Caco-2 (cell line): ENCODE results near the gene SH3GL2. TPM values are rescaled to one million over a fixed set of nuclear protein-coding genes. Genes with fewer than 3 reads are reported as not detected.

Source experiments
- BruUV-seq: library from RNA; stranded (reverse); fragments of 400-500 nt; replicated peaks from 2 replicates; lab custom pipeline; 2021; lab: Mats Ljungman, UMichigan
- CTCF ChIA-PET: fragments of 300-600 bp; sonication (Branson Sonifier 250); formaldehyde crosslinking; loops from one replicate; lab custom pipeline; 2022; ENCODE audit warnings: antibody characterized with exemption; lab: Charles Lee
- POLR2A ChIA-PET: fragments of 300-600 bp; sonication (Branson Sonifier 250); formaldehyde crosslinking; loops from one replicate; lab custom pipeline; 2022; ENCODE audit warnings: antibody characterized with exemption; lab: Charles Lee
- DNase-seq, 2 experiments: peaks; one replicate each; pipeline versions ENCODE4 v3.0.0 to v3.0.0-alpha.2; 2020 to 2022
- H3K27me3 ChIP-seq: replicated peaks from 2 replicates; pipeline ENCODE4 v1.6.0; 2011; ENCODE audit warnings: low read length; ENCODE audit not compliant: control insufficient read depth, insufficient read depth
- H3K36me3 ChIP-seq: 2 replicates; pipeline ENCODE4 v1.5.1; 2011; ENCODE audit warnings: low read length; ENCODE audit not compliant: control insufficient read depth, insufficient read depth
- H3K4me1 ChIP-seq: fragments of 250-450 bp; sonication (Bioruptor Pico); 2 replicates; pipeline ENCODE4 v1.5.1; 2020; ENCODE audit warnings: mild to moderate bottlenecking
- H3K4me3 ChIP-seq: 2 replicates; pipeline ENCODE4 v1.5.1; 2011; ENCODE audit warnings: low read depth, mild to moderate bottlenecking, control low read depth, low read length
- H3K9me3 ChIP-seq: fragments of 250-450 bp; sonication (Bioruptor Pico); 2 replicates; pipeline ENCODE4 v1.5.1; 2020; ENCODE audit warnings: mild to moderate bottlenecking, moderate library complexity
- H3K27ac Mint-ChIP-seq: one replicate; pipeline ENCODE4 v1.8.0; 2022; ENCODE audit warnings: mixed read lengths; ENCODE audit not compliant: unreplicated experiment
- H3K27me3 Mint-ChIP-seq: one replicate; pipeline ENCODE4 v1.8.0; 2022; ENCODE audit warnings: mixed read lengths; ENCODE audit not compliant: insufficient read depth, unreplicated experiment
- H3K36me3 Mint-ChIP-seq: one replicate; pipeline ENCODE4 v1.8.0; 2022; ENCODE audit warnings: mild to moderate bottlenecking, mixed read lengths; ENCODE audit not compliant: insufficient read depth, unreplicated experiment
- H3K4me1 Mint-ChIP-seq: one replicate; pipeline ENCODE4 v1.8.0; 2022; ENCODE audit warnings: low read depth, mixed read lengths; ENCODE audit not compliant: unreplicated experiment
- H3K4me3 Mint-ChIP-seq: one replicate; pipeline ENCODE4 v1.8.0; 2022; ENCODE audit warnings: mild to moderate bottlenecking, moderate library complexity, mixed read lengths; ENCODE audit not compliant: unreplicated experiment
- H3K9me3 Mint-ChIP-seq: one replicate; pipeline ENCODE4 v1.8.0; 2022; ENCODE audit warnings: mixed read lengths; ENCODE audit not compliant: unreplicated experiment
- intact Hi-C: fragments of 100-400 bp; cut with micrococcal nuclease; formaldehyde crosslinking; loops from one replicate; pipeline ENCODE4 v1.10.0; 2022; ENCODE audit not compliant: unreplicated experiment
- total RNA-seq: library from RNA; stranded (reverse); gene quantifications from 2 replicates; pipeline ENCODE4 v1.2.3, GENCODE V29; 2022
- TF ChIP-seq, protein P1 (sequence below), 2 experiments: fragments of 200-600 bp in 1 of 2; IDR thresholded peaks; 1 replicate in 1 of 2; 2 replicates in 1 of 2; pipeline versions ENCODE4 v1.5.1 to v1.8.0; 2011 to 2022; ENCODE audit warnings: antibody characterized with exemption in 1 of 2, control low read depth in 1 of 2, inconsistent platforms in 1 of 2, low read depth in 1 of 2, low read length in 1 of 2, mild to moderate bottlenecking in 1 of 2, moderate library complexity in 1 of 2; ENCODE audit not compliant: insufficient read depth in 1 of 2, severe bottlenecking in 1 of 2, unreplicated experiment in 1 of 2

The SH3GL2 gene
- total RNA-seq, 1 experiment from 2014 or later: not detected

DNA sequence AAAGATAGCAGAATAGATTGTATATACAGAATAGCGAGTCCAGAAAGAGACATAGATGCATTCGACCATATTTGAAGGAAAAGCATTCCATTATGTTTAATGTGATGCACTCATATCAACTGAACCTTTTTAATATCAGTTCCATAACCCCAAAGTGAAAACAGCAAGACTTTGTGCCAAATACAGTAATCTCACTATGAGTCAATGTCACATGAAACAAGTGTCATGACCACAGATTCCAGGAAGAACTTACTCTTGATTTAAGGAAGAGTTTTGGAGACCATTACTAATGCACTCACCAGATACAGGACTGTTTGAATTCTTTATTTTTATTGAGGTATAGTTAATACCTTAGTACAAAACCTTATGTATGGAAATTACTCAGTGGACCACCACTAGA lies 220.5 kb downstream of the SH3GL2 start:
- H3K4me1 Mint-ChIP-seq: no peaks in the 10 kb centered on the region
- no peak for DNase-seq
- intact Hi-C loops: no loop called here
- no peak overlapping the region for H3K4me3 Mint-ChIP-seq
- no TSS peak for BruUV-seq
- no peaks in the 10 kb centered on the region for H3K36me3 ChIP-seq
- H3K36me3 Mint-ChIP-seq: no peaks in the 10 kb centered on the region
- no peaks in the 10 kb centered on the region for H3K27me3 Mint-ChIP-seq
- TF ChIP-seq, protein P1, sequence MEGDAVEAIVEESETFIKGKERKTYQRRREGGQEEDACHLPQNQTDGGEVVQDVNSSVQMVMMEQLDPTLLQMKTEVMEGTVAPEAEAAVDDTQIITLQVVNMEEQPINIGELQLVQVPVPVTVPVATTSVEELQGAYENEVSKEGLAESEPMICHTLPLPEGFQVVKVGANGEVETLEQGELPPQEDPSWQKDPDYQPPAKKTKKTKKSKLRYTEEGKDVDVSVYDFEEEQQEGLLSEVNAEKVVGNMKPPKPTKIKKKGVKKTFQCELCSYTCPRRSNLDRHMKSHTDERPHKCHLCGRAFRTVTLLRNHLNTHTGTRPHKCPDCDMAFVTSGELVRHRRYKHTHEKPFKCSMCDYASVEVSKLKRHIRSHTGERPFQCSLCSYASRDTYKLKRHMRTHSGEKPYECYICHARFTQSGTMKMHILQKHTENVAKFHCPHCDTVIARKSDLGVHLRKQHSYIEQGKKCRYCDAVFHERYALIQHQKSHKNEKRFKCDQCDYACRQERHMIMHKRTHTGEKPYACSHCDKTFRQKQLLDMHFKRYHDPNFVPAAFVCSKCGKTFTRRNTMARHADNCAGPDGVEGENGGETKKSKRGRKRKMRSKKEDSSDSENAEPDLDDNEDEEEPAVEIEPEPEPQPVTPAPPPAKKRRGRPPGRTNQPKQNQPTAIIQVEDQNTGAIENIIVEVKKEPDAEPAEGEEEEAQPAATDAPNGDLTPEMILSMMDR (IDR thresholded peaks at IDR 0.05; ENCODE audit: insufficient read depth in 1 of 2, low read depth in 1 of 2, low read length in 1 of 2, severe bottlenecking in 1 of 2, unreplicated experiment in 1 of 2): no peak
- no peak overlapping the region for H3K4me3 ChIP-seq
- H3K9me3 ChIP-seq: no peaks in the 10 kb centered on the region
- no peaks in the 10 kb centered on the region for H3K4me1 ChIP-seq
- no peaks in the 10 kb centered on the region for H3K9me3 Mint-ChIP-seq
- ChIA-PET CTCF (no interaction called here), POLR2A (no interaction called here)
- no peaks in the 10 kb centered on the region for H3K27me3 ChIP-seq
- no peak overlapping the region for H3K27ac Mint-ChIP-seq

DNA sequence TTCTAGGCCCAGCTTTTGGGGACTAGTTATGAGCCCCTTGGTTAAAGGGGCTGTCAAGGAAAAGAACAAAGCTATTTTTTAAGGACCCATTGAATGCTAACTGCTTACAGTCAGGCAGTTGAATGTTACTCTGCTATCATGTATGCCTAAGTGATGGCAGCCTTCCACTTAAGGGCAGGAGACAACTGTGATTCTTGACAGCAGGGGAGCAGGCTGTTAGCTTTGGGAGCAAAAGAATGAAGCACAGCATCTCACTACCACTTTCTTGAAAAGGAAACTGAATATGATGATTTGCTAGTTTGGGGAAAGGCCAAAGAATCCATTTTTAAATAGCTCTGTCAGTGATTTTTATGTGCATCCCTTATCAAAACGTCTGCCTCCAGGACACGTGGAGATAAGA lies 221.6 kb downstream of the SH3GL2 start:
- Histone ChIP-seq H3K4me1 (no peaks in the 10 kb centered on the region), H3K9me3 (no peaks in the 10 kb centered on the region), H3K27me3 (no peaks in the 10 kb centered on the region), H3K36me3 (no peaks in the 10 kb centered on the region), H3K4me3 (no peak overlapping the region)
- TF ChIP-seq, protein P1 (IDR thresholded peaks at IDR 0.05; ENCODE audit: insufficient read depth in 1 of 2, low read depth in 1 of 2, low read length in 1 of 2, severe bottlenecking in 1 of 2, unreplicated experiment in 1 of 2): no peak
- intact Hi-C loops: no loop called here
- H3K36me3 Mint-ChIP-seq: no peaks in the 10 kb centered on the region
- no peaks in the 10 kb centered on the region for H3K4me1 Mint-ChIP-seq
- H3K9me3 Mint-ChIP-seq: no peaks in the 10 kb centered on the region
- POLR2A ChIA-PET: no interaction called here
- no peaks in the 10 kb centered on the region for H3K27me3 Mint-ChIP-seq
- DNase-seq: no peak
- no peak overlapping the region for H3K27ac Mint-ChIP-seq
- BruUV-seq: no TSS peak
- CTCF ChIA-PET: interaction anchor here (0.5 kb wide), 1 partner anchor 281 kb away, joined by 5 read pairs; no protein-coding TSS in a partner anchor
- H3K4me3 Mint-ChIP-seq: no peak overlapping the region

DNA sequence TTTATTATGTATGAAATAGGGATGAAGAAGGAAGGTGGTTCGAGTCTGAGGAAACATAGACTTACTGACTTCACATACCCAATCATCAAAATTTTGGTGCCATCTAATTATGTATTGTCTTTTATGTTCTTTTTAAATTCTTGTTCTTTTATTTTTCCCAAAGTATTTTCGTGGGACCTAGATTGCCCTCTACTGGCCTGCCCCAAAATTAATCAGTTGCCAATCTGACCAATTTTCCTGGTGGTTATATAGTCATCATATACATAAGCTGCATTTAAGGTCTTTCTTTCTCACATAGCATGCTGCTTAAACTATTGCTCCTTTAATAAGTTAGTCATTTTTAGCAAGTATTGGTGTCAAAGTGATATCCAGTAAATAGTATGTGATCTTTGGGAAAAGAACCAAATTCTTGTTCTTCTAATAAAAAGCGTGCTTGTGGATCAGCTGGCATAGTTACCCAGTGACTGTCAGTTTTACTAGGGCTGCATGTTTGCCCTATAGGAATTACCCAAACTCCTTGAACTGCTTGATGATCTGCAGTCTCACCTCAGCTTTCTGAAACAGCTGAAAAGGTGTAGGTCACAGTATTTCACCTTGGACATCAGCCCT lies 223.5 kb downstream of the SH3GL2 start:
- intact Hi-C loops: loop anchor here (1.0 kb wide), 1 partner anchor 273 kb away; no protein-coding TSS in a partner anchor
- no peaks in the 10 kb centered on the region for H3K4me1 Mint-ChIP-seq
- no peak overlapping the region for H3K27ac Mint-ChIP-seq
- no peaks in the 10 kb centered on the region for H3K36me3 Mint-ChIP-seq
- CTCF ChIA-PET: interaction anchor here (0.6 to 1.0 kb wide), 4 partner anchors 8 to 411 kb away, joined by 3 to 4 read pairs (median 3); no protein-coding TSS in a partner anchor
- Histone ChIP-seq H3K36me3 (no peaks in the 10 kb centered on the region), H3K9me3 (no peaks in the 10 kb centered on the region), H3K27me3 (no peaks in the 10 kb centered on the region), H3K4me3 (no peak overlapping the region), H3K4me1 (no peaks in the 10 kb centered on the region)
- POLR2A ChIA-PET: no interaction called here
- no peaks in the 10 kb centered on the region for H3K9me3 Mint-ChIP-seq
- TF ChIP-seq, protein P1 (IDR thresholded peaks at IDR 0.05; ENCODE audit: insufficient read depth in 1 of 2, low read depth in 1 of 2, low read length in 1 of 2, severe bottlenecking in 1 of 2, unreplicated experiment in 1 of 2): peak in 1 of 2 experiments; percentile 19
- DNase-seq: no peak
- H3K27me3 Mint-ChIP-seq: no peaks in the 10 kb centered on the region
- BruUV-seq: no TSS peak
- no peak overlapping the region for H3K4me3 Mint-ChIP-seq
